Measurements from ENCODE around the gene TFDP1.

Gene TFDP1

DNA sequence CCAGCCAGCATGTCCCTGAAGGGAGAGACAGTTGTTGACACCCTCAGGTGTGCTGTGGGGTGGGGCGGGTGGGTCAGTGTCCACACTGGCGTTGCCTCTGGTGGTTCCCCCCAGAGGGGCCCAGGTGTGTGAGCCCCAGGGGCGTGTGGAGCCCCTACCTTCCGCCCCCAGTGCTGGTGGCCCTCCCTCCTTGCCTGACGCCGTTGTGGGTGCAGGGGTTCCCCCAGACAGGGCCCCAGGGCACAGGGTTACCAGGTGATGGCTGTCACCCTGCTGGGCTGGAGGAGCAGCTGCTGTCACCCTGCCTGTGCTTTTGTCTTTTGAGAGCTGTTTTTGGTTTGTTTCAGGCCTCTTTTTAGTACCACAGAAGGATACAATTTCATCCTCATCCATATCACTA lies 46.3 kb downstream of the TFDP1 start:
- DNase-seq (ENCODE audit: low read depth in 1 of 2, low spot score in 1 of 2) = no peak

DNA sequence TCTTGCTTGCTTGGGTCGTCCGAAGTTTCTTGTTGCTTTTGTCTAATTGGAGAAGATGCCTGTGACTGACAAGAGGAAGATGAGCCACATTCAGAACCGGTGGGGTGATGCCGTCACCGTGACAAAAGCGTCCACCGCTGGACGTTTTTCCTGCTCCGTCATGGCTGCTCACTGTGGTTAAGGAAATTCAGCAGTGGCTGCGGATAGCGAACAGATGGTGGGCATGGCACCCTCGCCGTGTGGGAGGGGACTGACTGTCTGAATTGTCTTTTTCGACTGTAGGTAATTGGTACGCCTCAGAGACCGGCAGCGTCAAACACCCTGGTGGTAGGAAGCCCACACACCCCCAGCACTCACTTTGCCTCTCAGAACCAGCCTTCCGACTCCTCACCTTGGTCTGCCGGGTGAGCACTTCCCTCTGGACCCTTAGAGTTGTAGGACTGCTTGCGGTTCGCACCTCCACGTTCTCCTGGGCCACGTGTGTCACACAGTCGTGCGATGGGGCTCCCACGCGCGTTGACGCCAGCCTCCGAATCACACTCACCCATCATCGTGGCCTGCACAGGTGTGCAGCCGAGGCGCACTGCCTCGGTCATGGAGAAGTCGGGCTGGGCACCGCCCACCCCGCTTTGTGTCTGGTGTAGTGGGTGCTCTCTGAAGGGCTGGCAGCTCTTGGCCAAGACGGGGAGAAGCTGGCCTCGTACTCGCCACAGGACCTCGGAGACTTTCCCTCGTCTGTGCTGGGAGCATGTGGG lies 47.0 kb downstream of the TFDP1 start:
- no peak for DNase-seq (ENCODE audit: low read depth in 1 of 2, low spot score in 1 of 2)

DNA sequence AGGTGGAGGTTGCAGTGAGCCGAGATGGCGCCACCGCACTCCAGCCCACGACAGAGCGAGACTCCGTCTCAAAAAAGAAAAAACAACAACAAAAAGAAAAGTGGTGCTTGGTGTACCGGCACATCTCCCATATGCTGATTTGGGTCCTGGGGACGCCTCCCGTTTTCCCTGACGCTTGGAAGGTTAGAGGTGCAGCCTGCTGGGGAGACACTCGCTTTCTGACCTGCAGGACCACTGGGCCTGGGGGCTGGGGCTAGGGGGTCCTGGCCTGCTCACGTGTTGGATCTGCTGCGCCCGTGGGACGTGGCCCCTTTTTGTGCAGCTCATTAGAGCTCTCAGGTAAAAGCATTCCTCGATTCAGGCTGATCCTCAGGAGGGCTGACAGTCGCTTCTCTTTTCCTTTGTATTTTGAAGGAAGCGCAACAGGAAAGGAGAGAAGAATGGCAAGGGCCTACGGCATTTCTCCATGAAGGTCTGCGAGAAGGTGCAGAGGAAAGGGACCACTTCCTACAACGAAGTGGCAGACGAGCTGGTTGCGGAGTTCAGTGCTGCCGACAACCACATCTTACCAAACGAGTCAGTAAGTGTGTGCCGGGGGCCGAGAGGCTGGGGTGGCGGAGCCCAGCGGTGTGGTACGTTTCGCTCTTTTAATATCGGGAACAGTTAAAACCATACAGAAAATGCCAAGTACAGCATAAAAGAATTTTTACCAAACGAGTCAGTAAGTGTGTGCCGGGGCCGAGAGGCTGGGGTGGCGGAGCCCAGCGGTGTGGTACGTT lies 48.3 kb downstream of the TFDP1 start:
- DNase-seq (ENCODE audit: low read depth in 1 of 2, low spot score in 1 of 2) = no peak

DNA sequence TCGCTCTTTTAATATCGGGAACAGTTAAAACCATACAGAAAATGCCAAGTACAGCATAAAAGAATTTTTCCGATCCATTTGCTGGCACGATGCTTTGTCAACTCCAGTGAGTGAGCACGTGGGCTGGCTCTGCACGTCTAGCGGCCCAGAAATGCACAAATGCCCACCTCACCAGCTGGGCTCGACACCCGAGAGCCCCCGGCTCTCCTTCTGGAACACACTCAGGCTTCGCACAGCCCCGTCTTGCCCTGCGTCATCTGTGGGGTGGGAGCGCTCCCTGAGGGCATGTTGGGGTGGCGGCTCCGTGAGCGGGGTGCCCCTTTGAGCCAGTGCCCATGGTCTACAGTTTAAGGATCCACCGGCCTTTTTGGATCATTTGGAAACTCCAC lies 48.9 kb downstream of the TFDP1 start:
- DNase-seq (ENCODE audit: low read depth in 1 of 2, low spot score in 1 of 2) = no peak

DNA sequence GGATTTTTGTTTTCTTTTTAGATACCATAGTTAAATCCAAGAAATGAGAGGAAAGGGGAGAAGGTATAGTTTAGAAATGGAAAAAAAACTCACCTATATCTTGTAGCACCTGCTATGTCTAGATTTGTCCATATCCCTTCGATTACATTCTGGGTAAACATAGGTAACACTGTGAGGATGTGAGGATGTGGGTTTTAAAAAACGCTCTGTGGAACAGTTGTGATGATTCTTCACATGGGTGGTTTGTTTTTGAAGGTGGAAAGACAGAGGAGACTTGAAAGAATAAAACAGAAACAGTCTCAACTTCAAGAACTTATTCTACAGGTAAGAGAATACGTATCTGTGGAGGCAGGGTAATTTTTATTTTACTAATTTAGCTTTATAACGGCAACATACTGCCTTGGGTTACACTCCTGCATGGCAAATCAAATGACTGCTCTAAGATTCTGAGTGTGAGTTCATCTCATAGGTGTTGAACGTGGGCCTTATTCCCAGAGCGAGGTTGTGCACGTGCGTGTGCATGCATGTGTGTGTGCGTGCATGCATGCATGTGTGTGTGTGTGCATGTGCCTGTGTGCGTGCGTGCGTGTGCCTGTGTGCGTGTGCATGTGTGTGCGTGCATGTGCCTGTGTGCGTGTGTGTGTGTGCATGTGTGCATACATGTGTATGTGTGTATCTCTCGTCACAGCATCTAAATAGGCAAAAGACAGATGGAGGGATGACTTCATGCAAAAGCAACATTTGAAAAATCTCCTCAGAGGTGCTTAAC lies 49.9 kb downstream of the TFDP1 start:
- no peak for DNase-seq (ENCODE audit: low read depth in 1 of 2, low spot score in 1 of 2)

DNA sequence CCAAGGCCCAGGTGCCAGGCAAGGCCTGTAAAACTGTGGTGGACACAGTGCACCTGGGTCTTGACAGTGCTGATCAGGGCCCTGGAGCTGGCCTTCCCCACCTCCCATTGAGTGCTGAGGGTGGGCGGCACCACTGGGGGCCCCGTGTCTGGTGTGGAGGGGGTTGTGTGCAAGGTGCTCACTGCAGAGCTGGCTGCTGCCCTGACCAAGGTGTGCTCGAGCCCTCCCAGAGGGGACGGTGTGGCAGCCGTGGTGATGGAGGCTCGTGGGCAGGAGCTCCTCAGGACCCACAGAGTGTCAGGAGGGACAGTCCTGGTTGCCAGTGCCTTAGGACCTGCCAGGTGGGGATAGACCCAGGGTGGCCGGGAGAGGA lies 50.5 kb downstream of the TFDP1 start:
- no peak for DNase-seq (ENCODE audit: low read depth in 1 of 2, low spot score in 1 of 2)

DNA sequence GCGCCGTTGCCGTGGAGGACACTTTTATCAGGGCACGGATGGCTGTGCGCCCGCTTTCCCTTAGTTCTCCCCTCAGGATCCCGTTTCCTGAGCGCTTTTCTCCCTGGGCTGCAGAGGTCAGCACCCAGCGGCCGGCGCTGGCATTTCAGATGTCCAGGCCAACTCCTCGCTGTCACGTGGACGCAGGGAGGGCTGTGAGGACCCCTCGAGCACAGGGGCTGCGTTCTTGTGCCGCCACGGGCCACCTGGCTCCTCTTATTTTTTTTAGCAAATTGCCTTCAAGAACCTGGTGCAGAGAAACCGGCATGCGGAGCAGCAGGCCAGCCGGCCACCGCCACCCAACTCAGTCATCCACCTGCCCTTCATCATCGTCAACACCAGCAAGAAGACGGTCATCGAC lies 51.2 kb downstream of the TFDP1 start:
- DNase-seq (ENCODE audit: low read depth in 1 of 2, low spot score in 1 of 2) = no peak

DNA sequence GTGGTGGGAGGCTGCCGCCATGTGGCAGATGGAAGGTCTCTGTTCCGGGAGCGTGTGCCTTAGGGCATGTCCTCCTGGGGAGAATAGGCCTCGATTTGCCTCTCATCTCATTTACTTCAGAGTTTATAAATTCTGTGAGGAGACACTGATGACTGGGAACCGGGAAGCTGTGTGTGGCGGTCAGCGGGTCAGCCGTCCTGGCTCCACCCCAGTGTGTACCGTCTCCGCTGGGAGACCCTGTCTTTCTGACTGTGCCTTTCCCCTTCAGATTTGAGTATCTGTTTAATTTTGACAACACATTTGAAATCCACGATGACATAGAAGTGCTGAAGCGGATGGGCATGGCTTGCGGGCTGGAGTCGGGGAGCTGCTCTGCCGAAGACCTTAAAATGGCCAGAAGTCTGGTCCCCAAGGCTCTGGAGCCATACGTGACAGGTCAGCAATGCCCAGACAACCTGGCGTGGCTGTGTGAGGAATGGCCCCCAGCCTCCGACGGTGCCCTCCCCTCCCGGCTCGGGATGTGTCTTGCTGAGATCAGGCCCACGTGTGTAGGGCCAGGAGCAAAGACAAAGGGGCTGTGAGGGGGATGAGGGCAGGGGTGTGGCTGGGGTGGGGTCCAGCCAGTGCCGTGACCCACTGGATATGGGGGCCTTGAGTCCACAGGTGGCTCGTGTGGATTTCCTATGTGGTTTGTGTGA lies 51.9 kb downstream of the TFDP1 start:
- DNase-seq (ENCODE audit: low read depth in 1 of 2, low spot score in 1 of 2) = no peak

DNA sequence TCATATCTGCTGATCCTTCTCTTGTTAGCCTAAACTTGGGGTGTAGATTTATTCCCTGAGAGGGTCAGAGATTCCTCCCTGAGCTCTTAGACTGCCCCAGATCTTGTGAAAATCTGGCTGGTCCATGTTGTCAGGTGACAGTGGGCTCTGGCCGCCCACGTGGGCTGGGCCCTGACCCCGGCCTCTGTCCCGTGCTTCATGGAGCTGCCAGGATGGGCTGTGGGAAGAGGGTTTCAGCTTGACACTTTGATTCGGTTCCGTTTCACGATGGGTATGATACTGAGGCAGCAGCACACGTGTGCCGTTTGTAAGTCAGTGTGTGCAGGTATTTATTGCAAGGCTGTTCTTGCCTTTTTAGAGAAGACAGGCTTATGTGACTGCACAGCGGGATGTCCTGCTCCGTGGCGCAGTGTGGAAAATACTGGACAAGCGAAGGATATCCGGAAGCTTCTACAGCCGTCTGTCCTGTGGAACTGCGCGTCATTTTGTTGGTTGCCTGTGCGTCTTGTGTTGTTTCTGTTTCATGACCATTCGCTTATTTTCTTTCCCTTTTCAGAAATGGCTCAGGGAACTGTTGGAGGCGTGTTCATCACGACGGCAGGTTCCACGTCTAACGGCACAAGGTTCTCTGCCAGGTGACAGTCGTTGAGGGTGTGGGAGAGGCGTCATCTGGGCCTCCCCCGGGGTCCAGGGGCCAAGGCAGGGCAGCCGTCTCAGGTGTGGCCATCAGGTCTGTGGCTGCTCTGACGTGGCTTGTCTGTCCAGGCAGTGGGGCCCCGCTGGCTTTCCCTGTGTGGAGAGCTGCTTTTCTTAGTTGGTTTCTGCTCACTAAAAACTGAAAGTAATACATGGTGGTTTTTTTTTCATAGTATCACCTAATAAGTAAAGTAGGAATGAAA lies 53.0 kb downstream of the TFDP1 start:
- no peak for DNase-seq (ENCODE audit: low read depth in 1 of 2, low spot score in 1 of 2)

DNA sequence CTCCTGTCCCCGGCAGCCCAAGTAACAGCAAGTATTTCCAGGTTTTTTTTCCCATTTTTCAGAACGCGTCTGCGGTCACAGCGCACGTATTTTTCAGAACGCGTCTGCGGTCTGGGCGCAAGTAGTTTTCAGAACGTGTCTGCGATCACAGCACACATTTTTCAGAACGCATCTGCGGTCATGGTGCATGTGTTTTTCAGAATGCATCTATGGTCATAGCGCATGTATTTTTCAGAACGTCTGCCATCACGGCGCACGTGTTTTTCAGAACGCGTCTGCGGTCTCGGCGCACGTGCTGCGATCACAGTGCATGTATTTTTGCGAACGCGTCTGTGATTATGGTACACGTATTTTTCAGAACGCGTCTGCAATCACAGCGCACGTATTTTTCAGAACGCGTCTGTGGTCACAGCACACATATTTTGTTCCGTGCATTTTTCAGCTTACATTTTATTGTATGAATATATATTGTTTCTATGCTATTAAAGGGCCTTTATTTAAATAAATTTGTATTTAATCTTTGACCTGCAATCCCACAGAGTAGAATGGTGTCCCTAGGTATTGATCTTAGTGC lies 53.7 kb downstream of the TFDP1 start:
- DNase-seq (ENCODE audit: low read depth in 1 of 2, low spot score in 1 of 2) = no peak

DNA sequence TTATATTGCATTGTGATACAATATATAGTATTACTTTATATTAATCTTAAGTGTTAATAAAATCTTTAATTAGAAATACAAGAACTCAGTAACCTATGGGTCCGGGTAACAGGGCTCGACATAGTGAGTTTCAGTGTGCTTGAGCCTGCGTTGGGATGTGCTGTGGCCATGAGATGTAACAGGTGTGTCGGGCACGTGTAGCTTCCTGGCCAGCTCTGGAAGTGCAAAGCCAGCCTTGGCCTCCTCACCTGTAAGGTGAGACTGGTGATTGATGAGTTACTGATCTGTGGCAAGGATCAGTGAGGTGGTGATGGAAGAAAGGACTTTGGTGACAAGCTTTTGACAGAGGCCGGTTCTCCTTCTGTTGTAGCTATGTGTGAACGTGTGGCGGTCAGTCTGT lies 54.3 kb downstream of the TFDP1 start:
- DNase-seq (ENCODE audit: low read depth in 1 of 2, low spot score in 1 of 2) = no peak

DNA sequence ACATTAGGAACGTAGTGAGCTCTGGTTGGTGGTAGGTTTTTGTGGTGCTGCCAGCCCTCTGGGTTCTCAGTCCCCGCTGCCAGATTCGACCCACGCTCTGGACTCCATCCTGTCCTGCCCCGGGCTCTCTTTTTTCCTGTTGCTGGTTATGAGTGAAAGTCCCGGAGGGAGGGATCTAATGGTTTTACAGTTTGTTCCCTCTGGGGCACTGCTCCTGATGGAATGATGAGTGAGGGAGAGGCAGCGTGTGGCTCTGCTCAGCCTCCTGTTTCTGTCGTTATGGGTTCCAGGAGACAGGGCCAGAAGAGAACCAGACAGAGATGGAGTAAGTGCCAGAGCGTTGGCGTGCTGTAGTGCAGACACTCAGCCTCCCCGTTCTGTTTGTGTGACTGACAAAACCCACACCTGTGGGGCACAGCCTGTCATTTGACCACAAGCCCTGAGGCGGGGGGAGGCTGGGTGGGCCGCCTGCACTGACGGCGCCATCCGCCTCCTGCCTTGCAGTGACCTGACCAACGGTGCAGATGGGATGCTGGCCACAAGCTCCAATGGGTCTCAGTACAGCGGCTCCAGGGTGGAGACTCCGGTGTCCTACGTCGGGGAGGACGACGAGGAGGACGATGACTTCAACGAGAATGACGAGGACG lies 55.2 kb downstream of the TFDP1 start:
- DNase-seq (ENCODE audit: low read depth in 1 of 2, low spot score in 1 of 2) = no peak

DNA sequence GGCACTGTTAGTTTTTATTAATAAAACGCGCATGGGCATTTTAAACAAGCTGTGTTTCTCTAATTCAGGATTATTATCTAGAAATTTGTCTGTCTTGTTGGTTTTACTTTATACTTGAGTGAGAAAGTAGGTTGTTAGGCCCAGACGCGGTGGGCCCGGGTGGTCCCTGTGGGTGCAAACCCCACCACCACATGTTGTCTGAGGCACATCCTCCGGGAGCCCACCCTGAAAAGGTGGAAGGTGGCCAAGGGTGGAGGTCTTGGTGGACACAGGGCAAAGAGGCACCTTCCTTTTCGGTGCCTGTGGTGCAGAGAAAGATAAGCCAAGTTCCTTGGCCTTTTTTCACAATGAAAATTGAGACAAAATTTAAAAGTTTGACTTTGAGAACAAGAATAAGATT lies 56.9 kb downstream of the TFDP1 start:
- DNase-seq (ENCODE audit: low read depth in 1 of 2, low spot score in 1 of 2) = no peak

DNA sequence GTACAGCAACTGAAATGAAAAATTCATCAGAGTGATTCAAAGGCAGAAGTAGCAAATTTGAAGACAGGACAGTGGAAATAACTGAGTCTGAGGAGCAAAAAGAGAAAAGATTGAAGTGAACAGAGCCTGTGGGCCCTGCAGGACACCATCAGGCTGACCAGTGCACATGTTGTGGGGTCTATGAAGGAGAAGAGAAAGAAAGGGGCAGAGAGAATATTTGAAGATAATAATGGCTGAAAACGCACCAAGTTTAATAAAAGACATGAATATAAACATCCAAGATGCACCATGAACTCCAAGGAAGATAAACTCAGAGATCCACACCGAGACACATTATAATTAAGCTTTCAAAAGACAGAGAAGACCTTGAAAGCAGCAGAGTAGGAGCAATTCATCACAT lies 58.0 kb downstream of the TFDP1 start:
- no peak for DNase-seq (ENCODE audit: low read depth in 1 of 2, low spot score in 1 of 2)

DNA sequence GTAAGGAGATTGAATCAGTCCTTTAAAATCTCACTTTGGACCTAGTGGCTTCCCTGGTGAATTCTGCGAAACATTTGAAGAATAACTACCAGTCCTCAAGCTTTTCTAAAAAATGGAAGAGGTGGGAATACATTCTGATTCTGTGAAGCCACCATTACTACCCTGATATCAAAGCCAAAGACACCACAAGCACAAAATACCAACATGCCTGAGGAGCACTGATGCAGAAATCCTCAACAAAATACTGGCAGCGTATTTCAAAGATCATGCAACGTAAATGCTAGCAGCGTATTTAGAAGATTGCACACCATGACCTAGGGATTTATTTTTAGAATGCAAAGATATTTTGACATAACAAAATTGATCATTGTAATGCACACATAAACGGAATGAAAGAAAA lies 59.0 kb downstream of the TFDP1 start:
- DNase-seq (ENCODE audit: low read depth in 1 of 2, low spot score in 1 of 2) = no peak

DNA sequence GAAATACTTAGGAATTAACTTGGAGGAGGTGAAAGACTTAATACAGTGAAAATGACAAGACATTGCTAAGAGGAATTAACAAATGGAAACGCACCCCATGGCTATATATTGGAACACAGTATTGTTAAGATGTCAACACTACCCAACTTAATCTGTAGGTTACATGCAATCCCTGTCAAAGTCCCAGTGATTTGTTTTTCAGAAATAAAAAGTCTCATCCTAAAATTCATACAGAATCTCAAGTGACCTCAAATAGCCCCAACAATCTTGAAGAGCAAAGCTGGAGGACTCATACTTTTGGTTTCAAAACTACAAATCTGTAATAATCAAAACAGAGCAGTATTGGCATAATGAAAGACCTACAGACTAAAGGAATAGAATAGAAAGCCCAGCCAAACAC lies 60.2 kb downstream of the TFDP1 start:
- no peak for DNase-seq (ENCODE audit: low read depth in 1 of 2, low spot score in 1 of 2)

DNA sequence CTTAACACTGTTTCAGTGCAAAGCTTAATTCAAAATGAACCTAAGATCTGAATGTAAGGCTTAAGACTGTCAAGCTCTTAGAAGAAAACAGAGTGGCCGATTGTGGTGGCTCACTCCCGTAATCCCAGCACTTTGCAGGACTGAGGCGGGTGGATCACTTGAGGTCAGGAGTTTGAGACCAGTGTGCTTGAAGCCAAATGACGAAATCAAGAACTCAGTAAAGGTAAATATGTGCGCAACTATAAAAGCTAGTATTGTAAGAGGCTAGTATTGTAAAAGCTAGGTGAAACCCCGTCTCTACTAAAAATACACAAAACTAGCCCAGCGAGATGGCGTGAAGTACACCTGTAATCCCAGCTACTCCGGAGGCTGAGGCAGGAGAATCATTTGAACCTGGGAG lies 60.8 kb downstream of the TFDP1 start:
- DNase-seq (ENCODE audit: low read depth in 1 of 2, low spot score in 1 of 2) = no peak

DNA sequence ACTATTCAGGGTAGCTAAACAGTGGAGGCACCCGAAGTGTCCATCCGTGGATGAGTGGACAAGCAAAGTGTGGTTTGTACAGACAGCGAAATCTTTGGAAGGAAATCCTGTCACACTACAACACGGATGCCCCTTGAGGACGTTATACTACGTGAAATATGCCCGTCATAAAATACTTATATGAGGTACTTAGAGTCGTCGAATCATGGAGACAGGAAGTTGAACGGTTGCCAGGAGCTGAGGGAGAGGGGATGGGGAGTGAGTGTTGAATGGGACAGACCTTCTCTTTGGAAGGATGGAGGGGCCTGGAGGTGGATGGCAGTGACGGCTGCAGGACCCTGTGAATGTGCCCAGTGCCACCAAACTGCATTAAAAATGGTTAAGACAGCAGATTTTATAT lies 61.8 kb downstream of the TFDP1 start:
- no peak for DNase-seq (ENCODE audit: low read depth in 1 of 2, low spot score in 1 of 2)

DNA sequence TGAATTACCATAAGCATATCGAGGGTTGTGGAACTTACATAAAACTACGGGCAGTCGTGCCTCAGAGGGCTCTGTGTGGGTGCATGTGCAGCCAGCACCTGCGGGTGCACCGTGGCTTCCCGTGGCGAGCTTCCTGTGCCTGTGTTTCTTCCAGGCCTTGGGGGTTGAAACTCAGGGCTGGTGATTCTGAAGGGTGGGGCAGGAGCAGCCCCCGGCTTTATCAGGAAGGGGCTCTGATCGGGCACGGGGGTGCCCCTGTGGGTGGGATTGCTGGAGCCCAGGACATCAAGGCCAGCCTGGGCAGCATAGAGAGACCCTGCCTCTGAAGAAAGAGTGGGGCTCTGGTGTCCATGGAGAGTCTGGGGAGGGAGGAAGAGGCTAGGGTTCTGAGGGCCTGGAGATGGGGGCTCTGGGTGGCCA lies 62.4 kb downstream of the TFDP1 start:
- DNase-seq (ENCODE audit: low read depth in 1 of 2, low spot score in 1 of 2) = no peak

Data from stimulated activated CD4-positive, alpha-beta T cell treated with anti-CD3 and anti-CD28 coated beads, Interleukin-15, amount 100 ng/mL, for 1 hour (primary cell).